Measurements from ENCODE around the gene C4A.
"Not testable (repeated sequence)": the region's sequence is repeated elsewhere in the genome, so short reads cannot be mapped to it uniquely, and the experiment has no call there.

DNA sequence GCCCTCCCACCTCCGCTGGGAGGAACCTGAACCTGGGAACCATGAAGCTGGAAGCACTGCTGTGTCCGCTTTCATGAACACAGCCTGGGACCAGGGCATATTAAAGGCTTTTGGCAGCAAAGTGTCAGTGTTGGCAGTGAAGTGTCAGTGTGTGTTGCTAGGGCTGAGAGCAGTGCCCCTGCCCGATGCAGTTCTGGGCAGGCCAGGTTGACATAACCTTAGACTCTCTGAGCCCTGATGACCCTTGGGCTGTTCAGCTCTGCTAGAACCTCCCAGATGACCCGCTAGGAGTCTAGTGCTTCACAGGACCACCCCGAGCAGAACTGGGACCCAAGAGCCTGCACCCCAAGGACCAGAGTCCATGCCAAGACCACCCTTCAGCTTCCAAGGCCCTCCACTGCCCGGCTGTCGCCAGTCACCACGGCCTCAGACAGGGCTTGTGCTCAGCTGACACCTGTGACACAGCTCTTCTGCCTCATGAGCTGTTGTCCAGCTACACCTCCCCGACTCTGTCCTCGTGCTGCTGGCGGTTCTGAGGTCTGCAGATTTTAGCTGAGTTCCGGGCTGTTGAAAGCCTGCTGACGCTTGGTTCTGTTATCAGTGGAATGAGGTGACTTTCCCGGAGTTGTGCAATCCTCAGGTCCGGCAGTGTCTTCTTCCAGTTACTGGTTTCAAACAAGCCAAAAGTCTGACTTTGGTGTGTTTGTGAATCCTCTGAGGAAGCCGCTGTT, 53.6 kb downstream of the C4A start:
- not testable (repeated sequence) for TF ChIP-seq POLR2AphosphoS5, POLR2A (IDR thresholded peaks at IDR 0.05)
- TF ChIP-seq, protein P1, sequence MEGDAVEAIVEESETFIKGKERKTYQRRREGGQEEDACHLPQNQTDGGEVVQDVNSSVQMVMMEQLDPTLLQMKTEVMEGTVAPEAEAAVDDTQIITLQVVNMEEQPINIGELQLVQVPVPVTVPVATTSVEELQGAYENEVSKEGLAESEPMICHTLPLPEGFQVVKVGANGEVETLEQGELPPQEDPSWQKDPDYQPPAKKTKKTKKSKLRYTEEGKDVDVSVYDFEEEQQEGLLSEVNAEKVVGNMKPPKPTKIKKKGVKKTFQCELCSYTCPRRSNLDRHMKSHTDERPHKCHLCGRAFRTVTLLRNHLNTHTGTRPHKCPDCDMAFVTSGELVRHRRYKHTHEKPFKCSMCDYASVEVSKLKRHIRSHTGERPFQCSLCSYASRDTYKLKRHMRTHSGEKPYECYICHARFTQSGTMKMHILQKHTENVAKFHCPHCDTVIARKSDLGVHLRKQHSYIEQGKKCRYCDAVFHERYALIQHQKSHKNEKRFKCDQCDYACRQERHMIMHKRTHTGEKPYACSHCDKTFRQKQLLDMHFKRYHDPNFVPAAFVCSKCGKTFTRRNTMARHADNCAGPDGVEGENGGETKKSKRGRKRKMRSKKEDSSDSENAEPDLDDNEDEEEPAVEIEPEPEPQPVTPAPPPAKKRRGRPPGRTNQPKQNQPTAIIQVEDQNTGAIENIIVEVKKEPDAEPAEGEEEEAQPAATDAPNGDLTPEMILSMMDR (IDR thresholded peaks at IDR 0.05): not testable (repeated sequence)

All from transverse colon (tissue), 4 donors.